ENCODE data around the gene AHRR.
"Not testable (repeated sequence)": the region's sequence is repeated elsewhere in the genome, so short reads cannot be mapped to it uniquely, and the experiment has no call there.

The AHRR gene

GRCh38 chr5:398475-399295, 77.2 kb downstream of the AHRR start:
- DNase-seq: no peak

GRCh38 chr5:399296-400281, 78.1 kb downstream of the AHRR start:
- peak; percentile 99 for DNase-seq

DNA sequence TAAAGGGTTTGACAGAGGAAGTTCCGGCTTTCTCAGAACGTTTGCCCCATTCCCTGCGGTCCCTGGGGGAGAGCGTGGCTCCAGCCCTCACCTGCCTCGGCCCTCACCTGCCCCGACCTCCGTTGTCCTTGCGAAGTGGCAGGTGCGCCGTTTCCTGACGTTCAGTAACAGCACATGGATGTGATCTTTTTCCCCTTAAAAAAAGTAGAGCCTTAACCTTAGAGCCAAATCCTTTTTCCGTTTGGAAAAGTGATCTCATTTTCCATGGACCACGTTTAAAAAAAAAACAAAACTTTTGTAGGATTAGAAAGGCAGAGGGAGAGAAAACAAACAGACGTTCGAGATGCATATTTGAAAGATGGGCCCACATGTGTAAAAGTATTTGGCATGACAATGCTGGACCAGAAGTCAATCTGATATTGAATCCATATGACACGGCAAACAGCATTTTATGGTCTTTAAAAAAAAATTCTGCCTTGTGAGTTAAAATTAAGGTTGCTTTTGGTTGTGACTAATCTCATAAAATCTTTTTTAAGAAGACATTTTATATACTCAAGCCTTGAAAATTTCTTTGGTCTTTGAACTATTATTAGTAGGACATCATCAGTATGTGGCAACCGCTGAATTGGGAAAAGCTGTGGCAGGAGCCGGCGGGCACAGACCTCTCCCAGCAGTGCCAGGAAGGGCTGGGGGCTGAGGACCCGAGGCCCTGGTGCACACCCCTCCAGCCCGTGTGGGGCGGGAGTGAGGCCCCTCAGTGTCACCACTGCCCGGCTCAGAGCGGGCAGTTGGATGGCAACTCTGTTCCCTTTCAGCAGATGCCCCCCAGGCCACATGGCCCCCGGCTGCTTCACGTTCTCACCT, 79.0 kb downstream of the AHRR start:
- DNase-seq: peak; percentile 97

GRCh38 chr5:401146-402034, 79.9 kb downstream of the AHRR start:
- DNase-seq: no peak

DNA sequence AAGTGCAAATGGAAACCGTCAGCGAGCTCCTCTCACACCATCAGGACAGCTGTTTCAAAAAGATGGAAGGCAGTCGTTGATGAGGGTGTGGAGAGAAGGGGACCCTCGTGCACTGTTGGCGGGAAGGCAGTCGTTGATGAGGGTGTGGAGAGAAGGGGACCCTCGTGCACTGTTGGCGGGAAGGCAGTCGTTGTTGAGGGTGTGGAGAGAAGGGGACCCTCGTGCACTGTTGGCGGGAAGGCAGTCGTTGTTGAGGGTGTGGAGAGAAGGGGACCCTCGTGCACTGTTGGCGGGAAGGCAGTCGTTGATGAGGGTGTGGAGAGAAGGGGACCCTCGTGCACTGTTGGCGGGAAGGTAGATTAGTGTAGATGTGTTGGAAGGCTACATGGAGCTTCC, 80.7 kb downstream of the AHRR start:
- not testable (repeated sequence) for DNase-seq

DNA sequence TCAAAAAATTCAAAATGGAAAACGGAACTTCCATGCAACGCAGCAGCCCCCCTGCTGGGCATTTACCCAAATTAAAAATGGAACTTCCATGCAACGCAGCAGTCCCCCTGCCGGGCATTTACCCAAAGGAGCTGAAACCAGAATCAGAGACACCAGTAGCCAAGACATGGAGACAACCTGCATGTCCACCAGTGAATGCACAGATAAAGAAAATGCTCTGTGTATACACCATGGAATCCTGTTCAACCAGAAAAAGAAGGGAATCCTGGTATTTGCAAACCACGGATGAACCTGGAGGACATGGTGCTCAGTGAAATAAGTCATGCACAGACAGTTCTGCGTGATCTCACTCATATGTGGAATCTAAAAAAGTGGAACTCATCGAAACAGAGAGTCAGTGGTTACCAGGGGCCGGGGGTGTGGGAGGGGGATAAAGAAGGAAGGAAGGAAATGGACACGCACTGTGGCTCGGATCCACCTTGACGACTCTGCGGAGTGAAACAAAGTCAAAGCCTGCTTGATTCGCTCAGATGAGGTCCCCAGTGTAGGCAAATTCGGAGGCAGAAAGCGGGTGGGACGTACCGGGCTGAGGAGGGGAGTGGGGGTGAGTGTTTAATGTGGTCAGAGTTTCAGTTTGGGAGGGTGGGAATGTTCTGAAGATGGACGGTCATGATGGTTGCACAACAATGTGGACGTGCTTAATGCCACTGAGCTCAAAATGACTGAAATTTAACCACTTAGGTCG, 81.3 kb downstream of the AHRR start:
- no peak for DNase-seq

- no peak for DNase-seq
Measured at GRCh38 chr5:403995-404394, 82.5 kb downstream of the AHRR start.

- DNase-seq: no peak
Measured at GRCh38 chr5:404666-405241, 83.2 kb downstream of the AHRR start.

DNA sequence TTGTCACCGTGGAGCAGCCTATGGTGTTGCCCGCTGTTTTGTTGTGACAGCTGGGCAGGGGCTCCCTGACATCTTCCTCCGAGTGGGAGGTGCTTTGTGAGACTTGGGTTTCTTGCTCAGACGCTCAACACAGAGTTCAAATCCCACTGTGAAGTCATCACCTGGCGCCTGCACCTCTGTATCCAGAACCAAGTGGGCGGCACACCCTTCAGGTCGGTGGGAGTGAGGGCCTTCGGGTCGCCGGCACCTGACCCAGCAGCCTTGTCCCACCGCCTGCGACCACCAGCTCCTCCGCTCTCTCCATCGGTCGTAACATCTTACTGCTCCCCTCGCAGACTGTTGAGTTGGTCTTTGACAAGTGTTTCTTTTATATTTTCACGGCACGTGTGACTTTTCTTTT, 83.9 kb downstream of the AHRR start:
- no peak for DNase-seq

GRCh38 chr5:406041-406440, 84.5 kb downstream of the AHRR start:
- no peak for DNase-seq

DNA sequence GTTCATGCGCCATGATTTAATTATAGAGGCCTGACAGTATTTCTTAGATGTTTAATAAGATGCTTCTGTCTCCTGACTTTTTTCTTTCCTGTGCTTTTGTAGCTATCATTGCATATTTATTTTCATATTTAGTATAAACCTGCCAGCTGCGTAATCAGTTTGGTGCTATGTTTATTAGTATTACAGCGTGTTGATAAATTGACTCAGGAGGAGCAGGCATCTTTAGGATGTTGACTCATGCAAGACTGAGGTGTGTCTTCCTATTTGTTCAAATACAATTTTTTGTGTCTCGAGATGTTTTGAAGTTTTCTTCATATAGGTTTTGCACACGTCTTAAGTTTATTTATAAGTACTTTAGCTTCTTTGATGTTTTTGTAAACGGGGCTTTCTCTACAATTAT, 85.5 kb downstream of the AHRR start:
- DNase-seq: no peak

- DNase-seq: no peak
Measured at GRCh38 chr5:407801-408268, 86.3 kb downstream of the AHRR start.

DNA sequence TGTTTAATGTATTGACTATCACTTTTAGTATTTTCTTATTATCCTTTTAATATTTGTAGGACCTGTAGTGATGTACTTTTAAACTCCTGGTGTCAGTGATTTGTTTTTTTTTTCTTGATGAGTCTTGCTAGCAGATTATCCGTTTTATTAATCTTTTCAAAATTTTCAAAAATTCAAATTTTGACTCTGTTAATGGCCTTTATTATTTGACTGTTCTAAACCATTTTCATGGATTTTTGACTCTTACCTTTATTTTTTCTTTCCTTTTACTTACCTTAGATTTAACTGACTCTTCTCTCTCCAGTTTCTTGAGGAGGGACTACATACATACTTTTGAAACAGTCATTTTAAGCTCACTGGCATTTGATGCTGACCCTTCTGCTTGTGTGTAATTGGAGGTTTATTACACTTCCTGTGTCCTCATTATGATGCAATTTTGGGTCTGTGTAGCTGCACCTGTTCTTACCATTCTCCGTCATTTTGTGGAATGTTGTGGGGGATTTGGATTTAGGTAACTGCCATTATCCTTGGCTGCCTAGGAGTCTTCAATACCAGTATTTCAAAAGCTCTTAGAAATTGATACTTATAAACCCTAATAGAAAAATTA, 89.5 kb downstream of the AHRR start:
- no peak for DNase-seq

GRCh38 chr5:411728-412127, 90.2 kb downstream of the AHRR start:
- no peak for DNase-seq

DNA sequence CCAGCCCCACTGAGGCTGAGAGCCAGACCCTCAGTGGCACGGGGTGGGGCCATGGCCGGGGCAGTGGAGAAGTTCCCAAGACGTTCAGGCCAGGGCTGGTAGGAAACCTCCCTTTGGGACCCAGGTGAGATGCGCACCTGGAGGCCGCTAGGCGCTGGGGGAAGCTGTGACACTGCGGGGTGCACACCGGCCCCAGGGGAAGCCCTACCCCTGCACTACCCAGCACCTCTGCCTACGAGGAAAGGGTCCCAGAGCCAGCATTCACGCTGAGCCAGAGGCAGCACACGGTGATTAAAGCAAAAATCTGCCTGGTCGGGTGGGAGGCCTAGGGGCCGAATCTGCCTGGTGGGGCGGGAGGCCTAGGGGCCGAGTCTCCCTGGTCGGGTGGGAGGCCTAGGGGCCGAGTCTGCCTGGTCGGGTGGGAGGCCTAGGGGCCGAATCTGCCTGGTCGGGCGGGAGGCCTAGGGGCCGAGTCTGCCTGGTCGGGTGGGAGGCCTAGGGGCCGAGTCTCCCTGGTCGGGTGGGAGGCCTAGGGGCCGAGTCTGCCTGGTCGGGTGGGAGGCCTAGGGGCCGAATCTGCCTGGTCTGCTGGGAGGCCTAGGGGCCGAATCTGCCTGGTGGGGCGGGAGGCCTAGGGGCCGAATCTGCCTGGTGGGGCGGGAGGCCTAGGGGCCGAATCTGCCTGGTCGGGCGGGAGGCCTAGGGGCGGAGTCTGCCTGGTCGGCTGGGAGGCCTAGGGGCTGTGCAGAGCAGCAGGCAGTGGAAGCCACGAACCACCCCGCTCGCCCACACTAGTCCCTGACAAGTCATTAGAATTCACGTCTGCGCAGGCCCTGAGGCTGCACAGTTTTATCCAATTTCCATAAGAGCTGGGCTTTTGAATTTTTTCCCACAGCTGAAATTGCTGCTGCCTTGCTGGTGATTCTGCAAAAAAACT, 93.7 kb downstream of the AHRR start:
- DNase-seq: peak; percentile 25

DNA sequence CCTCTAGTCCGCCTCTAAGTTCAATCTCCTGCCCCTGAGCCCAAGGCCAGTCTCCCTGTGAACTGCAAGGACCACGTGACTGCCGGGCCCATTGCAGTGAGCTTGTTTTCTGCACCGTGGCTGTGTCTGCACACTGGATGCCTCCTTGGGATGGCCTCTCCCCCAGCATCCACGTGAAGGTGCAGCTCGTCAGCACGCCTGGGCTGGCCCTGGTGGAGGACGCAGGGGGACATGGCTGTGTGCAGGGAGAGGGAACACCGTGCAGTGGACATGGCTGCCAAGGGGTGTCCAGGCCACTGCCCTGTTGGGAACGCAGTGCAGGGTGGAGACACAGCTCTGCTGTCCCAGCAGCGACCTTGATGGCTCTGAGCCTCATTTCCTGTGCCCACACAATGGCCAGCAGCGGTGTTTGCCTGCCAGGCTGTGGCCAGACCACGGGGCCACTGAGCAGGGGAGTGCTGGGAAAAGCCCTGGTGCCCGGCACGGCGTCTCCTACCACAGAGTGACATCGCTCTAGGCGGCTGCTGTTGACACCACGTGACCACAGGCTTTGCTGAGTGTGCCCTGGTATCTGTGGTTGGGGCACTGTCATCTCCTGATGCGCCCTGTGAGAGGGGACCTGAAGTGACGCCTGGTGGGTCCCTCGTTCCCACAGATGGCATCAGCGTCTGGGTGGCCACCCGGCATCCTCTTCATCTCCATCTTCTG, 94.6 kb downstream of the AHRR start:
- no peak for DNase-seq

DNA sequence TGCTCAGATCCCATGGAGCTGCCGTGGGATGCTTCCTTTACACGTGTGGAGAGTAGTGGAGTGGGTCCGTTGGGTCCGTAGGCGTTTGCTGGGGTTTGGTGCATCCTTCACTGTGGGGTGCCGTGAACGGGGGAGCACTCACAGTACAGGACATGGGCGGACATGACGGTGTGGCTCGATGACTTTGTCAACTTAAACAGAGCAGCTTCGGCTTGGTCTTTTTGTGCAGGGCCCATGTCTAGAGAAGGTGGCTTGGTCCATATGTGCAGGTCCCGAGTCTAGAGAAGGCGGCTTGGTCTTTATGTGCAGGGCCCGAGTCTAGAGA, 95.1 kb downstream of the AHRR start:
- DNase-seq: no peak

Data from fibroblast of skin of scalp (primary cell).